HG02759 (cell line): Measurements from ENCODE around the gene C5orf47.
"Not testable (repeated sequence)": the region's sequence is repeated elsewhere in the genome, so short reads cannot be mapped to it uniquely, and the experiment has no call there.

ENCODE experiments used
- ATAC-seq: cut with Tn5 transposase; IDR thresholded peaks from one replicate; pipeline ENCODE4 v1.9.1; 2021; ENCODE audit warnings: mild to moderate bottlenecking, moderate library complexity; ENCODE audit not compliant: unreplicated experiment

The C5orf47 gene

GRCh38 chr5:173969167-173970049 is 19.6 kb upstream of the C5orf47 start:
- no peak for ATAC-seq

- no peak for ATAC-seq
These were observed 17.9 kb upstream of the C5orf47 start for GRCh38 chr5:173970878-173971650.

- no peak for ATAC-seq
These were observed 17.2 kb upstream of the C5orf47 start for GRCh38 chr5:173971681-173972345.

GRCh38 chr5:173972607-173972924 is 16.4 kb upstream of the C5orf47 start:
- ATAC-seq, result peak; percentile 3

- peak; percentile 79 for ATAC-seq
These were observed 15.9 kb upstream of the C5orf47 start for GRCh38 chr5:173972925-173973615.

GRCh38 chr5:173973616-173973969 is 15.4 kb upstream of the C5orf47 start:
- ATAC-seq, result peak; percentile 16

- ATAC-seq, result no peak
These were observed 14.2 kb upstream of the C5orf47 start for GRCh38 chr5:173974688-173975239.

- no peak for ATAC-seq
These were observed 7.7 kb upstream of the C5orf47 start for GRCh38 chr5:173981185-173981761.

GRCh38 chr5:173984218-173984617 is 4.8 kb upstream of the C5orf47 start:
- ATAC-seq, result no peak

- ATAC-seq, result no peak
These were observed 587 bp downstream of the C5orf47 start for GRCh38 chr5:173989432-173990082.

- ATAC-seq, result no peak
These were observed 8.4 kb downstream of the C5orf47 start for GRCh38 chr5:173997331-173997730.

- no peak for ATAC-seq
These were observed 9.6 kb downstream of the C5orf47 start for GRCh38 chr5:173998531-173998930.

GRCh38 chr5:174000076-174000475 is 11.1 kb downstream of the C5orf47 start:
- ATAC-seq, result no peak

GRCh38 chr5:174003795-174004194 is 14.8 kb downstream of the C5orf47 start:
- ATAC-seq, result no peak

- no peak for ATAC-seq
These were observed 20.0 kb downstream of the C5orf47 start for GRCh38 chr5:174008922-174009321.

- ATAC-seq, result no peak
These were observed 21.4 kb downstream of the C5orf47 start for GRCh38 chr5:174010365-174010764.

- ATAC-seq, result no peak
These were observed 22.5 kb downstream of the C5orf47 start for GRCh38 chr5:174011441-174011840.

- not testable (repeated sequence) for ATAC-seq
These were observed 31.3 kb downstream of the C5orf47 start for GRCh38 chr5:174020069-174020927.

GRCh38 chr5:174020928-174021304 is 31.9 kb downstream of the C5orf47 start:
- ATAC-seq, result no peak
